Endodermal cell (in vitro differentiated cells): ENCODE measurements around the gene LILRA6. TPM values are rescaled to one million over a fixed set of nuclear protein-coding genes. Genes with fewer than 3 reads are reported as not detected.
"Not testable (repeated sequence)": the region's sequence is repeated elsewhere in the genome, so short reads cannot be mapped to it uniquely, and the experiment has no call there.

Experiments used
- DNase-seq: peaks from one replicate; pipeline ENCODE4 v3.0.0-alpha.2; 2017
- H3K27ac ChIP-seq: 2 replicates; pipeline ENCODE4 v1.5.1; 2013; ENCODE audit warnings: mild to moderate bottlenecking, low read depth, low read length, moderate library complexity
- H3K27me3 ChIP-seq: 2 replicates; pipeline ENCODE4 v1.6.1; 2013; ENCODE audit warnings: mild to moderate bottlenecking, low read length, moderate library complexity; ENCODE audit not compliant: insufficient read depth, control insufficient read depth, poor library complexity, severe bottlenecking
- H3K36me3 ChIP-seq: 2 replicates; pipeline ENCODE4 v1.7.0; 2013; ENCODE audit warnings: mild to moderate bottlenecking, low read length, moderate library complexity; ENCODE audit not compliant: control insufficient read depth, insufficient read depth
- H3K4me1 ChIP-seq: one replicate; pipeline ENCODE4 v1.7.0; 2013; ENCODE audit warnings: low read length; ENCODE audit not compliant: control insufficient read depth, insufficient read depth
- H3K4me3 ChIP-seq: 2 replicates; pipeline ENCODE4 v1.5.1; 2013; ENCODE audit warnings: mild to moderate bottlenecking, low read length, moderate library complexity
- H3K9ac ChIP-seq: 2 replicates; pipeline ENCODE4 v1.6.1; 2013; ENCODE audit warnings: mild to moderate bottlenecking, low read length, moderate library complexity; ENCODE audit not compliant: poor library complexity, severe bottlenecking; ENCODE audit errors: extremely low read depth
- H3K9me3 ChIP-seq: 2 replicates; pipeline ENCODE4 v1.6.1; 2013; ENCODE audit warnings: mild to moderate bottlenecking, low read length, moderate library complexity; ENCODE audit not compliant: control insufficient read depth
- H3K27ac Mint-ChIP-seq: 2 replicates; pipeline ENCODE4 v1.8.0; 2020; ENCODE audit warnings: mixed read lengths
- H3K27me3 Mint-ChIP-seq: 2 replicates; pipeline ENCODE4 v1.8.0; 2021; ENCODE audit warnings: mild to moderate bottlenecking, mixed read lengths; ENCODE audit not compliant: insufficient read depth
- H3K36me3 Mint-ChIP-seq: 2 replicates; pipeline ENCODE4 v1.8.0; 2020; ENCODE audit warnings: low read depth, mixed read lengths
- H3K4me1 Mint-ChIP-seq: 2 replicates; pipeline ENCODE4 v1.8.0; 2020; ENCODE audit warnings: mixed read lengths
- H3K4me3 Mint-ChIP-seq: 2 replicates; pipeline ENCODE4 v1.8.0; 2020; ENCODE audit warnings: mild to moderate bottlenecking, moderate library complexity, mixed read lengths
- H3K9me3 Mint-ChIP-seq: 2 replicates; pipeline ENCODE4 v1.8.0; 2020; ENCODE audit warnings: mild to moderate bottlenecking, mixed read lengths
- CTCF ChIP-seq: fragments of 200-600 bp; sonication (generic); conservative IDR thresholded peaks from 2 replicates; pipeline ENCODE4 v1.5.0; 2021; ENCODE audit warnings: antibody characterized with exemption, mild to moderate bottlenecking
- WGBS, 2 experiments: methylation state at CpG; one replicate each; pipeline versions ENCODE4 v1.1.5 to v1.1.7; 2013; ENCODE audit warnings: missing lambda C conversion rate in 2 of 2, mixed read lengths in 1 of 2; ENCODE audit not compliant: insufficient coverage in 1 of 2, insufficient read length in 1 of 2; 5-methylcytosine and 5-hydroxymethylcytosine counted together
- total RNA-seq, 2 donors: library from RNA; stranded (reverse); fragmentation: NEBNext Ultra II Directional in 1 of 2; extraction: Animal tissue kit (Norgen Biotek cat#: 25700) in 1 of 2; gene quantifications; 2 replicates in 1 of 2; 3 replicates in 1 of 2; pipeline ENCODE4 v1.2.1, GENCODE V29; 2021

The LILRA6 gene
- total RNA-seq, 2 donors from 2014 or later = not detected

DNA sequence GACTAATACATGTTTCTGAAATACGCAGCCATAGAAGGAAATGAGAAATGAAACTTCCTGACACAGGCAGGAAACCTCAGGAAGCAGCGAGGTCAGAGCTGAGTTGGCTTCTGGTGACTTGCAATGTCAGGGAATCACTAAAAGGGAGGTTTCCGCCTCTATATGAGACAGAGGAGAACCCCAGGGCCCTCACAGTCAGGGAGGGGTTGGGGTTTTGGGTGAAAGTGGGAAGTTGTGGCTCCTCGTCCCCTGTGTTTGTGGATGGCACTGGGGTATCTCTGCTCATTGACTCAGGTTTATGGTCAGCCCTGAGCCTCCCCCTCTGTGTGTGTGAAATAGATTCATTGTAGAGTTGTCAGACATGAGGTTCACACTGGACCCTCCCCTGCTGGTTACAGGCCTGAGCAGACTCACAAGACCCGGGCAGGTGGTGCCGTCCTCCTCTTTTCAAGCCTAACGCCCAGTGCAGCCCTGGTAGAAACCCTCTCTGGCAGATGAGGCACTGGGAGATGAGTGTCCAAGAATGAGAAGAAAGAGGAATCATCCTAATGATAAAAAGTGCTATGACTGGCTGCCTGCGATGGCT is 5.5 kb upstream of the LILRA6 start:
- Histone ChIP-seq H3K27ac (no peak overlapping the region), H3K4me1 (no peaks in the 10 kb centered on the region), H3K4me3 (no peak overlapping the region), H3K9me3 (no peaks in the 10 kb centered on the region), H3K9ac (no peak overlapping the region), H3K27me3 (no peaks in the 10 kb centered on the region), H3K36me3 (no peaks in the 10 kb centered on the region)
- DNase-seq = peak; percentile 7
- Mint-ChIP-seq H3K27ac (no peak overlapping the region), H3K4me3 (no peak overlapping the region), H3K9me3 (no peaks in the 10 kb centered on the region), H3K36me3 (no peaks in the 10 kb centered on the region), H3K4me1 (no peaks in the 10 kb centered on the region), H3K27me3 (peaks cover 14% of the 10 kb centered on the region)
- TF ChIP-seq CTCF = no peak
- 82 to 92% methylated on average over 5 to 8 of the region's 8 CpGs for WGBS, 2 experiments

DNA sequence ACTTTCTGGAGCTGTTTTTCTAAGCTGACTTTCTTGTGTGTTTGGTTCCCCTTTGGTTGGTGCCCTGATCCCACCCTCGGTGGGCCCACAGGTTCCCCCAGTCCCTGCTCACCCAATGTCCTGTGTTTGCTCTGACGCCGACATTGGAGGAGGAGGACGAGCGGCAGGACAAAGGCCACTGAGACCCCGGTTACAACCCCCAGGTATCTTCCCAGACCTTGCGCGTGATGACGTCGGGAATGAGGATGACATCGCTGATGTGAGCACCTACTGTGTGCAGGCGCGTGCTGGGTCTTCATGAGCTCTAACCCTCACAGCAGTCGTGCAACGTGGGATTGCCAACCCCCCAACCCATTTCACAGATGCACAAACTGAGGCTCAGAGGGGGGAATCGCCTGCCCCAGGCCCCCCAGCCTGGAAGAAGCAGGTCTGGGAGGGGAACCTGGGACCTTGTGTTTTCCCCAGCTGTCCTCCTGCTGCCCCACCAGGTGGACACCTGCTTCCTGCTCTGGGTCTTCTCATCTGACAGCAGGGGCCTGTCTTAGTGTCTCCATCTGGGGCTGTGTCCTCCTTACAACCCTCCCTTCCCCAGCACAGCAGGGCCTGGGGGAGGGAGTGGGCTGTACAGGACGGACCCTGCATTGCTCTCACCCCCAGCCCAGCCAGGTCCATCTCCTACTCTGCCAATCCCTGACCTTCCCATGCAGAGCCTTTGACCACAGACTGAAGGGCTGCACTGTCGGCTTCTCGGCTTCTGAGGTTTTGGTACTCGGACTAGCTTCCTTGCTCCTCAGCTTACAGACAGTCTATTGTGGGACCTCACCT is 4.7 kb upstream of the LILRA6 start:
- no peaks in the 10 kb centered on the region for H3K9me3 Mint-ChIP-seq
- H3K36me3 Mint-ChIP-seq = no peaks in the 10 kb centered on the region
- H3K9me3 ChIP-seq = no peaks in the 10 kb centered on the region
- 85 to 92% methylated on average over 16 to 20 of the region's 20 CpGs for WGBS, 2 experiments
- no peaks in the 10 kb centered on the region for H3K36me3 ChIP-seq
- no peak overlapping the region for H3K9ac ChIP-seq
- H3K4me3 Mint-ChIP-seq = no peak overlapping the region
- no peak for TF ChIP-seq CTCF
- no peaks in the 10 kb centered on the region for H3K27me3 ChIP-seq
- no peak overlapping the region for H3K27ac Mint-ChIP-seq
- no peak overlapping the region for H3K4me3 ChIP-seq
- H3K27me3 Mint-ChIP-seq = peaks cover 14% of the 10 kb centered on the region
- no peaks in the 10 kb centered on the region for H3K4me1 Mint-ChIP-seq
- no peaks in the 10 kb centered on the region for H3K4me1 ChIP-seq
- H3K27ac ChIP-seq = no peak overlapping the region
- DNase-seq = peak; percentile 31

DNA sequence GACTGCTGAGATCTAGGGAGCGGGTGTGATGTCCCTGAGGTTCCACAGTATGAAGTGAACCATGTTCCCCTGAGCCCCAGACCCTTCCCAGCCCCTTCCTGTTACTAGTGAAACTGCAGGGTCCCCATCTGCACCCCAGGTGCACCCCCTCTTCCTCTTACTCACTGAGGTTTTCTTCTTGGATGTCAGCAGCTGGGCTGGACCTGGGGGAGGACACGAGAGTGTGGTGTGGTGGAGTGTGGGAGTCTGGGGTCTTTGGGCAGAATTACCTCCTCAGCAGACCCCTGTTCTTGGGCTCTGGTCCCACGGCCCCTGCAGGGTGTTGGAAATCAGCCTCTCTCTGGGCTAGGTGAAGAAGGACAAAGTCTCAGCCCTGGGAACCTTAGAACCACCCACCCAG is 3.3 kb upstream of the LILRA6 start:
- H3K4me3 ChIP-seq = no peak overlapping the region
- peak; percentile 15 for DNase-seq
- H3K36me3 ChIP-seq = no peaks in the 10 kb centered on the region
- WGBS, 2 experiments = 83 to 88% methylated on average over 1 to 3 of the region's 3 CpGs
- H3K4me1 ChIP-seq = no peaks in the 10 kb centered on the region
- H3K27me3 ChIP-seq = no peaks in the 10 kb centered on the region
- Mint-ChIP-seq H3K4me1 (no peaks in the 10 kb centered on the region), H3K36me3 (no peaks in the 10 kb centered on the region), H3K27ac (no peak overlapping the region), H3K27me3 (peaks cover 16% of the 10 kb centered on the region), H3K4me3 (no peak overlapping the region), H3K9me3 (no peaks in the 10 kb centered on the region)
- TF ChIP-seq CTCF = no peak
- no peak overlapping the region for H3K9ac ChIP-seq
- no peaks in the 10 kb centered on the region for H3K9me3 ChIP-seq
- H3K27ac ChIP-seq = no peak overlapping the region

DNA sequence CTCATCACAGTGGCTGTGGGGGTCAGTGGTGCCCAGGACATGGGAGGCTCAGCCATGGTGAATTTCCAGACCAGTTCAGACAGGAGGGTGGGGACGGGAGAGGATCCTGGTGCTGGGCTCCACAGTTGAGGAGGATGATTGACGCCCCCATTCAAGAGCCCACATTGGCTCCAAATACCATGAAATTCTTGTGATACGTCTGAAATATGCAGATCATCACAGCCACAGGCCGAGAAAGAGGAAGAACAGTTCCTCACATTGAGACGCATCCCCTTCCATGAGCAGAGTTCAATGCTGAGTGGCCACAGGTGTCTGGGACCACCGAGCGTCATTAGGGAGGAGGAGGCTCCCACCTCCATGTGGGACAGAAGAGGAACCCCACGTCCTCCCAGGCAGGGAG is 1.2 kb upstream of the LILRA6 start:
- H3K27ac ChIP-seq, H3K36me3 Mint-ChIP-seq, H3K27me3 ChIP-seq, H3K27ac Mint-ChIP-seq, H3K9me3 Mint-ChIP-seq, H3K9me3 ChIP-seq, H3K36me3 ChIP-seq, DNase-seq, H3K4me1 Mint-ChIP-seq, H3K4me3 Mint-ChIP-seq, H3K4me3 ChIP-seq, H3K9ac ChIP-seq, H3K4me1 ChIP-seq: not testable (repeated sequence)
- 100% methylated on average over 2 of the region's 8 CpGs; no CpG with 5 or more reads in 1 of the 2 experiments for WGBS, 2 experiments
- H3K27me3 Mint-ChIP-seq = peaks cover 14% of the 10 kb centered on the region

GRCh38 chr19:54242234-54242633 is 356 bp downstream of the LILRA6 start:
- not testable (repeated sequence) for H3K9me3 ChIP-seq, H3K27ac ChIP-seq, H3K36me3 Mint-ChIP-seq, H3K9ac ChIP-seq, H3K4me1 ChIP-seq, H3K4me3 Mint-ChIP-seq, H3K9me3 Mint-ChIP-seq, H3K27ac Mint-ChIP-seq, DNase-seq, H3K4me3 ChIP-seq, H3K36me3 ChIP-seq, H3K27me3 ChIP-seq, H3K4me1 Mint-ChIP-seq
- 65 to 100% methylated on average over 1 to 3 of the region's 4 CpGs for WGBS, 2 experiments
- peaks cover 20% of the 10 kb centered on the region for H3K27me3 Mint-ChIP-seq
